ENCODE results near the gene KCNH5. TPM values are rescaled to one million over a fixed set of nuclear protein-coding genes. Genes with fewer than 3 reads are reported as not detected.

The KCNH5 gene
- total and polyA plus RNA-seq, 2 of the 13 experiments (the other 11 are each of a cell fraction or from before 2014, with no cell fraction given): not detected

DNA sequence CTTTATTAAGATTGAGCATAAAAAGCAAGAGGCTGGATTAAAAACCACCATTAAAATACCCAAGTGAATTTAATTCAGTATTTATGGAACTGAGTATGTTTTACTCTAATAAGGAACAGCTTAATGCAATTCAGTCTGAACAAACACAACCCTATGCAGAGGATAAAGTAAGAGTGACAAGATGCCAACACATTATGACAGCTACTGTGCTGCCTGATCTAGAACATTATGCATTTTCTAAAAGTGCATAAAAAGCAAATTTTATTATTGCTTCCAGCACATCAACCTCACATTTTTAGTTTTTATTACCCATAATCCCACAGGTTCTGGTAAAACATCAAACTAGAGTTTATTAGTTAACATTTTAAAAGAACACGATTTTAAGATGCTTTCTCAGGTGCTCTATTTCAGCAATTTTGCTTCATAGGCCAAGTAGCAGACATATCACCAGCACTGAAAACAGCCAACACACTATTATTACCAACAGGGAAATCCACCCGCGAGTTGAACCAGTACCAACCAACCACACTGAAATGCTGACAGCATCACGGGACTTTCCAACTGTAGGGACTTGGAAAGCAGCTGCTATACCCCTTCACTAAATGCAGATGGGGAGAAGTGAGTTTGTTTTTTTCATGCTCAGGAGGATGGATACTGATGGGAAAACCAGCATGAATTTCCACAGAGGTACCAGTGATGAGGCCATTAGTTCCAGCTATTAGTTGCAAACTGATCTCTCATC, 372.1 kb downstream of the KCNH5 start (continued):
- TF ChIP-seq STAT6 (CRISPR knock-in tag; IDR thresholded peaks at IDR 0.05; ENCODE audit: borderline replicate concordance): no peak
- no peak for TF ChIP-seq STAG1 (CRISPR knock-in tag; IDR thresholded peaks at IDR 0.05)
- TF ChIP-seq ZNF576 (CRISPR knock-in tag; IDR thresholded peaks at IDR 0.05): no peak
- no peak for TF ChIP-seq IRX3 (CRISPR knock-in tag; IDR thresholded peaks at IDR 0.05; ENCODE audit: borderline replicate concordance, low read depth)
- TF ChIP-seq, protein P1, sequence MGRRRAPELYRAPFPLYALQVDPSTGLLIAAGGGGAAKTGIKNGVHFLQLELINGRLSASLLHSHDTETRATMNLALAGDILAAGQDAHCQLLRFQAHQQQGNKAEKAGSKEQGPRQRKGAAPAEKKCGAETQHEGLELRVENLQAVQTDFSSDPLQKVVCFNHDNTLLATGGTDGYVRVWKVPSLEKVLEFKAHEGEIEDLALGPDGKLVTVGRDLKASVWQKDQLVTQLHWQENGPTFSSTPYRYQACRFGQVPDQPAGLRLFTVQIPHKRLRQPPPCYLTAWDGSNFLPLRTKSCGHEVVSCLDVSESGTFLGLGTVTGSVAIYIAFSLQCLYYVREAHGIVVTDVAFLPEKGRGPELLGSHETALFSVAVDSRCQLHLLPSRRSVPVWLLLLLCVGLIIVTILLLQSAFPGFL (CRISPR knock-in tag; IDR thresholded peaks at IDR 0.05): no peak
- TF ChIP-seq ZNF773 (CRISPR knock-in tag; IDR thresholded peaks at IDR 0.05; ENCODE audit: borderline replicate concordance): no peak
- TF ChIP-seq POGZ (CRISPR knock-in tag; IDR thresholded peaks at IDR 0.05): no peak
- no peak for TF ChIP-seq RNF2 (conservative IDR thresholded peaks at IDR 0.05; ENCODE audit: low read depth)

DNA sequence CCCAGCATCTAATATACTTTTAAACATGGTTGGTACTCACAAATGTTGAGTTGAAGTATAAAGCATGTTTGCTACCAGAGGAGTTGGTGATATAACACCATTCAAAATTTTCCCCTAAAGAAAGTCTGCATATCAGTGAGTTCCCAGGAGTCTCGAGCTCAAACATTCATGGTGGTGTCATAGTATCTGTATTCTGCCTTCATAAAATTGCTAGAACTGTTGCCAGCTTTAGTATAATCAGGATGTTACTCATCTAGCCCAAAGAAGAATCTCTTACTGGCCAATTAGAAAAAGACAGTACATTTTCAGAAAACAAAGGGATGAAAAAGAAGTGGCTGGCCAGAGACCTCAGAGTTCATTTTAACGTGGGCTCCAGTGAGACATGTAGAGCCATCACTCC, 374.7 kb downstream of the KCNH5 start:
- no peaks in the 10 kb centered on the region for H3K9me3 ChIP-seq (ENCODE audit: low read length)
- in situ Hi-C loops (cut with HindIII; ENCODE audit: extremely low pct_ligation_motif_present, low pct_unique_long_range_greater_than_20kb): no loop called here
- no peaks in the 10 kb centered on the region for H3K36me3 ChIP-seq (replicated peaks in 1 of 2; ENCODE audit: control insufficient read depth in 1 of 2, insufficient read depth in 2 of 2, low read length in 2 of 2)
- BruUV-seq (replicated peaks): no TSS peak
- H3K4me2 ChIP-seq (ENCODE audit: low read depth, low read length): no peak overlapping the region
- ChIA-PET POLR2A (no interaction called here), CTCF (ENCODE audit: low intra/inter-chr PET ratio, low total read pairs) (no interaction called here)
- intact Hi-C loops (cut with micrococcal nuclease; ENCODE audit: unreplicated experiment): no loop called here
- no peak overlapping the region for H3K27ac ChIP-seq (ENCODE audit: extremely low read length, insufficient read depth, low read length)
- no peak for FAIRE-seq
- no peak overlapping the region for H3K4me3 ChIP-seq (replicated peaks in 1 of 3; ENCODE audit: insufficient read depth in 1 of 3, low read depth in 2 of 3, low read length in 3 of 3)
- WGBS (ENCODE audit: low lambda C conversion rate): 2% methylated on average over 2 of the region's 2 CpGs
- H3K27me3 ChIP-seq (ENCODE audit: control insufficient read depth in 1 of 2, insufficient read depth in 2 of 2, low read length in 2 of 2): no peaks in the 10 kb centered on the region; a peak in 1 of 5 replicates
- H3K79me2 ChIP-seq (ENCODE audit: insufficient read depth, low read length): no peaks in the 10 kb centered on the region
- H2AFZ ChIP-seq (ENCODE audit: low read length): no peak overlapping the region
- no peak for DNase-seq (ENCODE audit: low spot score)
- no peak overlapping the region for H3K9ac ChIP-seq (ENCODE audit: insufficient read depth, low read depth, low read length)
- no peaks in the 10 kb centered on the region for H3K4me1 ChIP-seq (ENCODE audit: insufficient read depth, low read length)
- no peak for ATAC-seq
- H4K20me1 ChIP-seq (ENCODE audit: insufficient read depth, low read length): no peaks in the 10 kb centered on the region
- TF ChIP-seq ZNF788 (CRISPR knock-in tag; IDR thresholded peaks at IDR 0.05; ENCODE audit: borderline replicate concordance) (no peak), ZNF451 (CRISPR knock-in tag; IDR thresholded peaks at IDR 0.05) (no peak), ZNF737 (CRISPR knock-in tag; IDR thresholded peaks at IDR 0.05; ENCODE audit: borderline replicate concordance) (no peak), ZNF124 (CRISPR knock-in tag; IDR thresholded peaks at IDR 0.05) (no peak), ZNF34 (CRISPR knock-in tag; IDR thresholded peaks at IDR 0.05; ENCODE audit: borderline replicate concordance) (no peak), SMARCC2 (IDR thresholded peaks at IDR 0.05) (no peak), NFE2L2 (IDR thresholded peaks at IDR 0.05; ENCODE audit: low read length) (no peak), FIP1L1 (IDR thresholded peaks at IDR 0.05; ENCODE audit: borderline replicate concordance, insufficient read depth, low read depth, low read length) (no peak)
- TF ChIP-seq, protein P2, sequence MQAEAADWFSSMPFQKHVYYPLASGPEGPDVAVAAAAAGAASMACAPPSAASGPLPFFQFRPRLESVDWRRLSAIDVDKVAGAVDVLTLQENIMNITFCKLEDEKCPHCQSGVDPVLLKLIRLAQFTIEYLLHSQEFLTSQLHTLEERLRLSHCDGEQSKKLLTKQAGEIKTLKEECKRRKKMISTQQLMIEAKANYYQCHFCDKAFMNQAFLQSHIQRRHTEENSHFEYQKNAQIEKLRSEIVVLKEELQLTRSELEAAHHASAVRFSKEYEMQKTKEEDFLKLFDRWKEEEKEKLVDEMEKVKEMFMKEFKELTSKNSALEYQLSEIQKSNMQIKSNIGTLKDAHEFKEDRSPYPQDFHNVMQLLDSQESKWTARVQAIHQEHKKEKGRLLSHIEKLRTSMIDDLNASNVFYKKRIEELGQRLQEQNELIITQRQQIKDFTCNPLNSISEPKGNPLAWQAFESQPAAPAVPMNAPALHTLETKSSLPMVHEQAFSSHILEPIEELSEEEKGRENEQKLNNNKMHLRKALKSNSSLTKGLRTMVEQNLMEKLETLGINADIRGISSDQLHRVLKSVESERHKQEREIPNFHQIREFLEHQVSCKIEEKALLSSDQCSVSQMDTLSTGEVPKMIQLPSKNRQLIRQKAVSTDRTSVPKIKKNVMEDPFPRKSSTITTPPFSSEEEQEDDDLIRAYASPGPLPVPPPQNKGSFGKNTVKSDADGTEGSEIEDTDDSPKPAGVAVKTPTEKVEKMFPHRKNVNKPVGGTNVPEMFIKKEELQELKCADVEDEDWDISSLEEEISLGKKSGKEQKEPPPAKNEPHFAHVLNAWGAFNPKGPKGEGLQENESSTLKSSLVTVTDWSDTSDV (CRISPR knock-in tag; IDR thresholded peaks at IDR 0.05): no peak
